ENCODE measurements around the gene CDKAL1. TPM values are rescaled to one million over a fixed set of nuclear protein-coding genes. Genes with fewer than 3 reads are reported as not detected.

Gene CDKAL1
- total and polyA plus RNA-seq, 2 of the 8 experiments (the other 6 are each of a cell fraction or from before 2014, with no cell fraction given), result 8.4 to 24.6 TPM

DNA sequence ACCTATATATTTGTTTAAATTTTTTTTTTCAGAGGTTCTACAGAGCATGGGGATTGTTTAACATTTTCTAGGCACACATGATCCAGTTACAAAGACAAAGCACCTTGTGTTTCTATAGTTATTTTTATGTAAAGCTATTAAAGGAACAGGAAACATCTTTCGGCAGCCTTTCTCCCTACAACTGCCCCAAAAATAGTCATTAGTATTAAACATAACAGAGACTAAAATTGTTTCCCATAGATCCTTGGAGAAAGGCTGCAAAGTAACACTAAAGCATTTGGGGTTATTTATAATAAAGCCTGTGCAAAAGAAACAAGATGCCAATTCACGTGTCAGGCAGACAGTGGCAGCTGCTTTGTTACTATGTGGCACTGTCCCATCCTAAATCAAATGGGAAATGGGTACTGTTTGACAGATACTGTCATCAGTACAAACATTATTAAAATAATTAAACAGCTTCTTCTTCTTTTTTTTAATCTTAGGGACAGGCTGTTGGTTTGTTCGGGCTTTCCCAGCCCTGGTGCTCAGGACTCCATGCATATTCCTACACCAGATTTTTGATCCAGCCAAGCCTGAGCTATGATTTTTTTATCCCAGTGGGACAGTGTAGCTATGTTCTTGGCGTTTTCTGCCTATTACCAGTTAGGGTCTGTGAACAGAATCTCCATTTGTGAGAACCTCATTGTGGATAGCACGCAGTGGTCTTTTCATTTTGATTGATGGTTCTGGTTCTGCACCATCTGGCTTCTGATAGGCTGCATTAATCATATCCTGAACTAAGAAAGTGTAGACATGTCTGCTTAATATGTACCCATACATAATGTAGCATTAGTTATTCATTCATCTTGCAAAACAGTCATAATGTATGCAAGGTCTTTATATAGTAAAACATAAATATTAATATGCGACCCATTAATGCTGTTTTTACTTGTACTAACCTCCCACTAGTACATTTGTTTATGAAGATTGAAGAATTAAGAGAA is 598.9 kb downstream of the CDKAL1 start:
- Histone ChIP-seq H3K14ac (ENCODE audit: insufficient read length) (no peak overlapping the region), H3K27me3 (replicated peaks in 1 of 4; ENCODE audit: control insufficient read depth in 3 of 4, extremely low read depth in 1 of 4, insufficient read depth in 3 of 4, low read length in 3 of 4) (no peaks in the 10 kb centered on the region), H2AK5ac (ENCODE audit: low read depth, low read length) (no peak overlapping the region), H4K5ac (ENCODE audit: insufficient read length, low read depth, low read length) (no peak overlapping the region), H3K4me3 (ENCODE audit: extremely low read depth in 1 of 4, insufficient read depth in 2 of 4, low read depth in 3 of 4, low read length in 4 of 4) (no peak overlapping the region), H4K20me1 (replicated peaks in 1 of 2; ENCODE audit: control insufficient read depth in 1 of 2, insufficient read depth in 2 of 2, low read length in 2 of 2) (no peaks in the 10 kb centered on the region), H3K4me1 (replicated peaks in 1 of 4; ENCODE audit: control insufficient read depth in 3 of 4, insufficient read depth in 4 of 4, low read length in 3 of 4) (peaks cover 0 to 14% (median 8%) of the 10 kb centered on the region in 4 experiments; a peak in 4 of 7 replicates), H3K9ac (replicated peaks in 1 of 4; ENCODE audit: extremely low read depth in 1 of 4, low read depth in 3 of 4, low read length in 3 of 4) (no peak overlapping the region), H3K79me1 (ENCODE audit: low read depth, low read length) (no peaks in the 10 kb centered on the region), H2BK5ac (ENCODE audit: low read depth, low read length) (no peak overlapping the region), H3K23ac (ENCODE audit: insufficient read length) (no peak overlapping the region), H3K23me2 (ENCODE audit: low read depth, low read length) (no peaks in the 10 kb centered on the region), H3K4ac (replicated peaks; ENCODE audit: insufficient read length, low read depth, low read length) (no peak overlapping the region), H3K36me3 (ENCODE audit: control insufficient read depth in 2 of 4, insufficient read depth in 4 of 4, low read length in 3 of 4) (no peaks in the 10 kb centered on the region), H3K27ac (ENCODE audit: low read depth, low read length) (no peak overlapping the region), H3K79me2 (ENCODE audit: control insufficient read depth in 1 of 2, insufficient read depth in 2 of 2, low read length in 2 of 2) (no peaks in the 10 kb centered on the region), H3K18ac (ENCODE audit: extremely low read depth, low read length) (no peak overlapping the region), H2BK15ac (ENCODE audit: low read length) (no peak overlapping the region), H3K9me3 (ENCODE audit: insufficient read depth in 2 of 2, low read depth in 1 of 2, low read length in 1 of 2) (no peaks in the 10 kb centered on the region), H2BK120ac (replicated peaks; ENCODE audit: low read depth, low read length) (no peak overlapping the region), H2BK12ac (ENCODE audit: low read depth, low read length) (no peak overlapping the region), H4K8ac (ENCODE audit: extremely low read depth, insufficient read depth, low read length) (no peak overlapping the region), H2AFZ (ENCODE audit: low read length) (no peak overlapping the region), H3K4me2 (ENCODE audit: insufficient read depth in 1 of 2, low read depth in 2 of 2, low read length in 2 of 2) (no peak overlapping the region), H3K56ac (replicated peaks; ENCODE audit: insufficient read length, low read depth, low read length) (no peak overlapping the region), H4K91ac (replicated peaks; ENCODE audit: insufficient read length, low read length) (no peak overlapping the region), H2BK20ac (ENCODE audit: low read length) (no peak overlapping the region)
- FAIRE-seq (no peak), DNase-seq (ENCODE audit: low read depth in 1 of 2, low spot score in 2 of 2) (no peak)
- ChIA-PET POLR2A (ENCODE audit: partially characterized antibody) (no interaction called here), CTCF (ENCODE audit: partially characterized antibody) (interaction anchor here (1.6 kb wide), 1 partner anchor 14 kb away, joined by 3 read pairs; no protein-coding TSS in a partner anchor)
- WGBS, 2 experiments (ENCODE audit: extremely low coverage in 1 of 2, insufficient coverage in 1 of 2, insufficient read length in 1 of 2, insufficient replicate concordance in 2 of 2, low coverage in 1 of 2, low lambda C conversion rate in 2 of 2, missing lambda C conversion rate in 1 of 2), result 69% methylated on average over 6 of the region's 6 CpGs; no CpG with 5 or more reads in 1 of the 2 experiments

All from H1 (cell line).